Cardiac fibroblast (primary cell): Measurements from ENCODE around the gene SLC25A48.

Experiments
- DNase-seq, 2 donors: peaks; one replicate each; pipeline versions ENCODE4 v3.0.0 to v3.0.0-alpha.2; 2010; ENCODE audit warnings: low read depth in 2 of 2
- H3K4me3 ChIP-seq, 2 donors: replicated peaks in 1 of 2; 1 replicate in 1 of 2; 2 replicates in 1 of 2; pipeline ENCODE4 v1.5.1; 2011; ENCODE audit warnings: low read depth in 2 of 2, low read length in 2 of 2, mild to moderate bottlenecking in 2 of 2, moderate library complexity in 1 of 2
- TF ChIP-seq, protein P1 (sequence below): IDR thresholded peaks from one replicate; pipeline ENCODE4 v1.5.1; 2011; ENCODE audit warnings: low read depth, mild to moderate bottlenecking, low read length, inconsistent platforms

Gene SLC25A48

DNA sequence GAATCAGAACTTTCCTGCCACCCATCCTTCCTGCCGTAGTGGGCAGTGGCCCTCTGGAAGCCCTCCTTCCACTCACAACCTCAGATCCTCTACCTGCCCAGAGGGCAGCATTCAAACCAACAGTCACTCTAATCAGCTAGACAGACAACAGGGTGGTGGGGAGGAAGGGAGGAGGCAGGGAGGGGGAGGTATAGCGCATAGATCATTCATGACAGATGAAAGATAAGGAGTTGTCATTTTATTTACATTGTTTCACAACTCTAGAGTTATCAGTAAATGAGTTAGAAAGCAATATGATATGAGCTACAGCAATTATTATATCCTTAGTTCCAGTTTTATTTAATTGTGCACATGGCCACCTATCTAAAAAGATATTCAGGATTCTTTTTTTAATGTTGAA, 60.3 kb downstream of the SLC25A48 start:
- DNase-seq, result no peak
- TF ChIP-seq, protein P1, sequence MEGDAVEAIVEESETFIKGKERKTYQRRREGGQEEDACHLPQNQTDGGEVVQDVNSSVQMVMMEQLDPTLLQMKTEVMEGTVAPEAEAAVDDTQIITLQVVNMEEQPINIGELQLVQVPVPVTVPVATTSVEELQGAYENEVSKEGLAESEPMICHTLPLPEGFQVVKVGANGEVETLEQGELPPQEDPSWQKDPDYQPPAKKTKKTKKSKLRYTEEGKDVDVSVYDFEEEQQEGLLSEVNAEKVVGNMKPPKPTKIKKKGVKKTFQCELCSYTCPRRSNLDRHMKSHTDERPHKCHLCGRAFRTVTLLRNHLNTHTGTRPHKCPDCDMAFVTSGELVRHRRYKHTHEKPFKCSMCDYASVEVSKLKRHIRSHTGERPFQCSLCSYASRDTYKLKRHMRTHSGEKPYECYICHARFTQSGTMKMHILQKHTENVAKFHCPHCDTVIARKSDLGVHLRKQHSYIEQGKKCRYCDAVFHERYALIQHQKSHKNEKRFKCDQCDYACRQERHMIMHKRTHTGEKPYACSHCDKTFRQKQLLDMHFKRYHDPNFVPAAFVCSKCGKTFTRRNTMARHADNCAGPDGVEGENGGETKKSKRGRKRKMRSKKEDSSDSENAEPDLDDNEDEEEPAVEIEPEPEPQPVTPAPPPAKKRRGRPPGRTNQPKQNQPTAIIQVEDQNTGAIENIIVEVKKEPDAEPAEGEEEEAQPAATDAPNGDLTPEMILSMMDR, result no peak
- no peak overlapping the region for H3K4me3 ChIP-seq

DNA sequence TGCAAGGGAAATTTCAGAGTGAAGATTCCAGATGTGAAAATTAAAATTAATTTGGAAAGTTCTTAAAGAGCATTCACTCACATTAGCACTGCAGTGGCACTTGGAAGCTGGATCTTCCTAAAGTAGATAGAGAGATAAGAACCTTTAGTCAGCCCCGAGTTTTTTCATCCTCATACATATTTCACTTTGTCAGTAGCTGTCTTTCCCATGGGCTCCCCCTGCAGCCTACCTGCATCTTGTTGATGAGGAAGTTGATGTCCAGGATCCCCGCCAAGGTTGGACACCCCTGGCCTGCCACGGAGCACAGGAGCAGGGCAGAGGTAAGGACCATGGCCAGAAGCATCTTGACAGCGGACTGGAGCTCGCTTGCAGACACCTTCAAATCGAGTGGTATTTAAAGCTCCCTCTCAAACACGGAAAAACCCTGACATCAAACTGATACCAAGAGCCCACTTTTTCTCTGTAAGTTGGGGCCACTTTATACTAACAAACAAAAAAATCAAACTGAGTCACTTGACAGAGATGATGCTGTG, 61.1 kb downstream of the SLC25A48 start, which contains the start of gene IL9:
TSS of gene IL9 (minus strand) at position 368 of the 533 bp plus-strand sequence. CDS start at position 343, 25 bp downstream.
- TF ChIP-seq, protein P1, result no peak
- no peak for DNase-seq
- no peak within 1 kb of the TSS for H3K4me3 ChIP-seq

DNA sequence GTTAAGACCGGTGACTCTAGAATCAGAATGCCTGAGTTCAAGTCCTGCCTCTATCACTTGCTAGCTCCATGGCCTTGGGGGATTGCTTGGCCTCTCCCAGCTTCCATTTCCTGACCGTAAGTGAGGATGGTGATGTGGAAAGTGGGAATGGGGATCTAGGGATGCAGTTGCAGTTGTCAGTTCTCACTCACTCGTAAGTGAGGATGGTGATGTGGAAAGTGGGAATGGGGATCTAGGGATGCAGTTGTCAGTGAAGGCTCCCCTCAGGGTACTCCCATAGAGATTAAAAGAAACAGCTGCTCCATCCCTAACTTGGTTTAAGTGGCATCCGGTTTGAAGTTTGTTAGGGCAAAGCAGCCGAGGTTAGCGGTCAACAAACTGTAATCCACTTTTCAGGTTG, 64.2 kb downstream of the SLC25A48 start:
- no peak overlapping the region for H3K4me3 ChIP-seq
- TF ChIP-seq, protein P1, result no peak
- DNase-seq, result no peak

DNA sequence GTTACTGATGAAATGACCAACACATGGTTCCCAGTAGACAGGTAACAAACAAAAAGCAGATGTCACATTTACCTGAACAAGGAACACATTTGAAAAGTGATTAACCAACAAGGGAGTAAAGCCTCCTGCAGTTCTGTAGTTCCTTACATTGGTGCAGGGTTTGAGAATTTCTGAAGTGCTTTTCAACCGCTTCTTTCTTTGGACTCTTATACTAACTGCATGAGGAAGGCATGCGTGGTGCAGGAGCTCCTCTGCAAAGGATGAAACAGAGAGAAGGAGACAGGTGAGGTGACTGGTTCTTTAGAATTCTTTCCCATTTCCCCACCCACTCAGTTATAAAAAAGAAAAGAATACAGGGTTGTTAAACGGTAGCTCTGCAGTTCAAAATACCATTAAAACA, 65.8 kb downstream of the SLC25A48 start:
- H3K4me3 ChIP-seq, result no peak overlapping the region
- DNase-seq, result no peak
- TF ChIP-seq, protein P1, result no peak

DNA sequence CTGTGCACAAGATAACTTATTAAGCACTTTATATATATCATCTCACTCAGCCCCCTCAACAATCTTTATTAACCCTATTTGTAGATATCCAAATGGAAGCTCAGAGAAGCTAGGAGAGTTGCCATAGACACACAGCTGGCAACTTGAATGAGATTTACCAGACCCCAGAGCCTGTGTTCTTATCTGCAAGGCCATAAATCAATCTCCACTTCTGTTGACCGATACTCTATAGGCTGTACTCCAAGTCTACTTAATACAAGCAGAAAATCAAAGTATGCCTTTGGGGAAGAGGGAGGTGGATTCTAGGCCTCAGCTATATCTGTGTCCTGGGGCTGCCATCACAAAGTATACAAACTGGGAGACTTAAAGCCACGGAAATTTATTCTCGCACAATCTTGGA, 67.2 kb downstream of the SLC25A48 start:
- TF ChIP-seq, protein P1, result no peak
- no peak for DNase-seq
- H3K4me3 ChIP-seq, result no peak overlapping the region

DNA sequence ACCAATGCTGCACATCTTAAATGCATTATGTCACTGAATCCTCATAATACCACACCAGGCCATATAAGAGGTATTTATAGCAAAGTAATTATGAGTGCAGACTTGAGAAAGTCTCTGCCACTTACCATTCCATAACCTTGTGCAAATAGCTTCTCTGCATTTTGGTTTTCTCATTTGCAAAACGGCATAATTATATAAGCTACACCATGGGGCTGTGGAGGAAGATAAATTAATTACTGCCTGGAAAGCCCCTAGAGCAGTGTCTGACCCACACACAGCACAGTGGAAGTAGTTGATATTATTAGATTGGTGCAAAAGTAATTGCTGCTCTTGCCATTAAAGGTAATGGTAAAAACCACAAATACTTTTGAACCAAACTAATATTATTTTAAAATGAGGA, 70.7 kb downstream of the SLC25A48 start:
- TF ChIP-seq, protein P1, result no peak
- DNase-seq, result no peak
- no peak overlapping the region for H3K4me3 ChIP-seq
